CD14-positive monocyte (primary cell): Measurements from ENCODE around the gene IWS1. TPM values are rescaled to one million over a fixed set of nuclear protein-coding genes. Genes with fewer than 3 reads are reported as not detected.

ENCODE experiments used
- DNase-seq, 3 donors: peaks; one replicate each; pipeline ENCODE4 v3.0.0-alpha.2; 2011 to 2022
- H2AFZ ChIP-seq: 2 replicates; pipeline ENCODE4 v1.6.0; 2012; ENCODE audit warnings: mild to moderate bottlenecking, low read depth, low read length, inconsistent platforms; ENCODE audit not compliant: insufficient read depth, poor library complexity, severe bottlenecking
- H3K27ac ChIP-seq, 2 donors: 1 replicate in 1 of 2; 2 replicates in 1 of 2; pipeline ENCODE4 v1.5.1; 2012 to 2013; ENCODE audit warnings: low read length in 2 of 2, control low read depth in 1 of 2, inconsistent platforms in 1 of 2, low read depth in 1 of 2, mild to moderate bottlenecking in 1 of 2
- H3K27me3 ChIP-seq, 2 donors: one replicate each; pipeline versions ENCODE4 v1.6.0 to v1.6.1; 2011 to 2013; ENCODE audit warnings: low read length in 2 of 2; ENCODE audit not compliant: control insufficient read depth in 2 of 2, insufficient read depth in 2 of 2
- H3K36me3 ChIP-seq, 2 donors: replicated peaks in 1 of 2; 1 replicate in 1 of 2; 2 replicates in 1 of 2; pipeline versions ENCODE4 v1.5.1 to v1.6.1; 2012 to 2013; ENCODE audit warnings: low read length in 2 of 2, control low read depth in 1 of 2, inconsistent platforms in 1 of 2, mild to moderate bottlenecking in 1 of 2; ENCODE audit not compliant: insufficient read depth in 2 of 2, control insufficient read depth in 1 of 2
- H3K4me1 ChIP-seq, 2 donors: 1 replicate in 1 of 2; 2 replicates in 1 of 2; pipeline versions ENCODE4 v1.5.1 to v1.6.1; 2012 to 2013; ENCODE audit warnings: low read length in 2 of 2, control low read depth in 1 of 2, inconsistent platforms in 1 of 2, mild to moderate bottlenecking in 1 of 2, moderate library complexity in 1 of 2; ENCODE audit not compliant: insufficient read depth in 2 of 2, control insufficient read depth in 1 of 2
- H3K4me2 ChIP-seq: replicated peaks from 2 replicates; pipeline ENCODE3; 2012; ENCODE audit warnings: low read length, moderate library complexity, mild to moderate bottlenecking; ENCODE audit not compliant: poor library complexity, severe bottlenecking; ENCODE audit errors: extremely low read depth
- H3K4me3 ChIP-seq, 3 experiments: fragments of 200-600 bp in 1 of 3; sonication (generic) in 1 of 3; replicated peaks in 1 of 3; 1 replicate in 2 of 3; 2 replicates in 1 of 3; pipeline ENCODE4 v1.5.1; 2011 to 2013; ENCODE audit warnings: low read length in 3 of 3, mild to moderate bottlenecking in 3 of 3, control low read depth in 2 of 3, low read depth in 2 of 3, inconsistent platforms in 1 of 3, moderate library complexity in 1 of 3
- H3K79me2 ChIP-seq: 2 replicates; pipeline ENCODE4 v1.6.0; 2012; ENCODE audit warnings: mild to moderate bottlenecking, control low read depth, inconsistent platforms, low read length, moderate library complexity; ENCODE audit not compliant: insufficient read depth
- H3K9ac ChIP-seq: 2 replicates; pipeline ENCODE4 v1.6.0; 2017; ENCODE audit warnings: low read length, mild to moderate bottlenecking; ENCODE audit not compliant: insufficient read depth, poor library complexity, severe bottlenecking
- H3K9me3 ChIP-seq, 2 donors: replicated peaks in 1 of 2; 1 replicate in 1 of 2; 2 replicates in 1 of 2; pipeline versions ENCODE4 v1.5.1 to v1.6.1; 2012 to 2013; ENCODE audit warnings: low read length in 2 of 2, control low read depth in 1 of 2; ENCODE audit not compliant: control insufficient read depth in 1 of 2, insufficient read depth in 1 of 2
- H4K20me1 ChIP-seq: 2 replicates; pipeline ENCODE4 v1.6.0; 2012; ENCODE audit warnings: mild to moderate bottlenecking, low read length, control low read depth, moderate library complexity; ENCODE audit not compliant: insufficient read depth
- H3K27ac Mint-ChIP-seq, 7 donors: one replicate each; pipeline ENCODE4 v1.8.0; 2020; ENCODE audit warnings: mild to moderate bottlenecking in 7 of 7, mixed read lengths in 7 of 7, moderate library complexity in 6 of 7, inconsistent platforms in 2 of 7
- H3K27me3 Mint-ChIP-seq, 3 donors: one replicate each; pipeline ENCODE4 v1.8.0; 2021 to 2022; ENCODE audit warnings: low read depth in 3 of 3, mild to moderate bottlenecking in 3 of 3, mixed read lengths in 3 of 3, moderate library complexity in 3 of 3, inconsistent platforms in 1 of 3
- H3K36me3 Mint-ChIP-seq, 2 donors: one replicate each; pipeline ENCODE4 v1.8.0; 2020; ENCODE audit warnings: mixed read lengths in 2 of 2, inconsistent platforms in 1 of 2, mild to moderate bottlenecking in 1 of 2
- H3K4me1 Mint-ChIP-seq: one replicate; pipeline ENCODE4 v1.8.0; 2020; ENCODE audit warnings: mild to moderate bottlenecking, mixed read lengths
- H3K4me3 Mint-ChIP-seq, 2 donors: one replicate each; pipeline ENCODE4 v1.8.0; 2020; ENCODE audit warnings: mild to moderate bottlenecking in 2 of 2, mixed read lengths in 2 of 2, moderate library complexity in 1 of 2
- H3K9me3 Mint-ChIP-seq, 7 donors: one replicate each; pipeline ENCODE4 v1.8.0; 2020 to 2022; ENCODE audit warnings: mixed read lengths in 7 of 7, mild to moderate bottlenecking in 6 of 7, moderate library complexity in 6 of 7, inconsistent platforms in 2 of 7
- WGBS: methylation state at CpG from one replicate; pipeline ENCODE4 v1.1.5; 2013; ENCODE audit warnings: missing lambda C conversion rate; ENCODE audit not compliant: insufficient coverage; 5-methylcytosine and 5-hydroxymethylcytosine counted together
- intact Hi-C, 2 donors: fragments of 100-400 bp; cut with micrococcal nuclease; formaldehyde crosslinking; loops; one replicate each; pipeline versions ENCODE4 v1.15.0 to v1.15.1; 2023
- polyA plus RNA-seq, 3 donors: library from polyadenylated mRNA; depleted of rRNA in 1 of 3; unstranded in 2 of 3; stranded (reverse) in 1 of 3; fragments of 300-500 nt in 2 of 3; fragments of >200 nt in 1 of 3; fragmentation: Illumina TruSeq in 2 of 3; gene quantifications; 1 replicate in 2 of 3; 2 replicates in 1 of 3; pipeline ENCODE4 v1.2.3, GENCODE V29; 2012 to 2021
- TF ChIP-seq, protein P1 (sequence below): fragments of 200-600 bp; IDR thresholded peaks from one replicate; pipeline ENCODE4 v1.8.0; 2022; ENCODE audit warnings: antibody characterized with exemption, mild to moderate bottlenecking

IWS1 gene
- polyA plus RNA-seq, 3 donors, result 7.9 to 21.3 (median 15.6) TPM

DNA sequence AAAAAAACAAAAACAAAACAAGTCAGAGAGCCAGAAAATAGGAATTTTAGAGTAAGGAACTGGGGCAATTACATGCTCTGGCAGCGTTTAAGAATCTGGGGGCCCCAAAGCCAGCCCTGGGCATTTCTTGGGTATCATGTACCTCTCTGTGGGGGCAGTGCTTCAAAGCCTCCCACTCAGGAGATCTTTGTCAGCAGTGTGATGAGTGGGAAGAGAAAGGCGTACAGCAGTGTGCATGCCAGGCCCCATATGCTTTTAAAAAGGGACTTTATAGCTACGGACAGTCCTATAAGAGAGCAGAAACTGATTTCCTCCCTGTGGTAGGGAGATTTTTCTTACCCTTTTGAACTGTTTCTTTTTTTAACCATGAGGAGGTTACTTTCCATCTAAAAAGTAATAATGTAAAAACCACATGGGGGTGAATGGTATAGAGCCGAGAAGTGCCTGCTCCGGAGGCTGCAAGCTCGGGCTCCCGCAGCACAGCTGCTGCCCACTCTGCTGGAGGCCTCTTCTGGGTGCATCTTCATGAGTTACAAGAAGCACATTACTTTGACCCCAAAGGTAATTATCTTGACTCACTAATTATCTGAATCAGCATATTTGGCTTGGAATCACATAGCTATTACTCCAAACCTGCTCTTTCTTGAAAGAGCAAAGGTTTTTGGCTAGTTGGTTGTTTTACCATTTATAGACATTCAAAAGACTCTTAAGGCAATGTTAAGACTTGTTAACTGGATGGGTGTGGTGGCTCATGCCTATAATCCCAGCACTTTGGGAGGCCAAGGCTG lies 61.6 kb downstream of the IWS1 start:
- no peaks in the 10 kb centered on the region for H3K4me1 Mint-ChIP-seq
- Histone ChIP-seq H3K4me2 (no peak overlapping the region), H4K20me1 (no peaks in the 10 kb centered on the region), H3K27ac (no peak overlapping the region), H3K9me3 (no peaks in the 10 kb centered on the region), H3K4me1 (no peaks in the 10 kb centered on the region), H3K27me3 (no peaks in the 10 kb centered on the region), H3K4me3 (no peak overlapping the region), H3K9ac (no peak overlapping the region), H2AFZ (no peak overlapping the region), H3K79me2 (no peaks in the 10 kb centered on the region), H3K36me3 (peaks cover 2 to 21% of the 10 kb centered on the region in 2 donors)
- no peak for DNase-seq
- TF ChIP-seq, protein P1, sequence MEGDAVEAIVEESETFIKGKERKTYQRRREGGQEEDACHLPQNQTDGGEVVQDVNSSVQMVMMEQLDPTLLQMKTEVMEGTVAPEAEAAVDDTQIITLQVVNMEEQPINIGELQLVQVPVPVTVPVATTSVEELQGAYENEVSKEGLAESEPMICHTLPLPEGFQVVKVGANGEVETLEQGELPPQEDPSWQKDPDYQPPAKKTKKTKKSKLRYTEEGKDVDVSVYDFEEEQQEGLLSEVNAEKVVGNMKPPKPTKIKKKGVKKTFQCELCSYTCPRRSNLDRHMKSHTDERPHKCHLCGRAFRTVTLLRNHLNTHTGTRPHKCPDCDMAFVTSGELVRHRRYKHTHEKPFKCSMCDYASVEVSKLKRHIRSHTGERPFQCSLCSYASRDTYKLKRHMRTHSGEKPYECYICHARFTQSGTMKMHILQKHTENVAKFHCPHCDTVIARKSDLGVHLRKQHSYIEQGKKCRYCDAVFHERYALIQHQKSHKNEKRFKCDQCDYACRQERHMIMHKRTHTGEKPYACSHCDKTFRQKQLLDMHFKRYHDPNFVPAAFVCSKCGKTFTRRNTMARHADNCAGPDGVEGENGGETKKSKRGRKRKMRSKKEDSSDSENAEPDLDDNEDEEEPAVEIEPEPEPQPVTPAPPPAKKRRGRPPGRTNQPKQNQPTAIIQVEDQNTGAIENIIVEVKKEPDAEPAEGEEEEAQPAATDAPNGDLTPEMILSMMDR, result no peak
- WGBS, result 96% methylated on average over 4 of the region's 7 CpGs
- intact Hi-C loops, result no loop called here
- H3K27ac Mint-ChIP-seq, result no peak overlapping the region
- peaks cover 27 to 34% of the 10 kb centered on the region in 2 donors for H3K36me3 Mint-ChIP-seq
- H3K9me3 Mint-ChIP-seq, result no peaks in the 10 kb centered on the region
- no peak overlapping the region for H3K4me3 Mint-ChIP-seq
- H3K27me3 Mint-ChIP-seq, result peaks cover 0 to 3% (median 0%) of the 10 kb centered on the region in 3 donors

DNA sequence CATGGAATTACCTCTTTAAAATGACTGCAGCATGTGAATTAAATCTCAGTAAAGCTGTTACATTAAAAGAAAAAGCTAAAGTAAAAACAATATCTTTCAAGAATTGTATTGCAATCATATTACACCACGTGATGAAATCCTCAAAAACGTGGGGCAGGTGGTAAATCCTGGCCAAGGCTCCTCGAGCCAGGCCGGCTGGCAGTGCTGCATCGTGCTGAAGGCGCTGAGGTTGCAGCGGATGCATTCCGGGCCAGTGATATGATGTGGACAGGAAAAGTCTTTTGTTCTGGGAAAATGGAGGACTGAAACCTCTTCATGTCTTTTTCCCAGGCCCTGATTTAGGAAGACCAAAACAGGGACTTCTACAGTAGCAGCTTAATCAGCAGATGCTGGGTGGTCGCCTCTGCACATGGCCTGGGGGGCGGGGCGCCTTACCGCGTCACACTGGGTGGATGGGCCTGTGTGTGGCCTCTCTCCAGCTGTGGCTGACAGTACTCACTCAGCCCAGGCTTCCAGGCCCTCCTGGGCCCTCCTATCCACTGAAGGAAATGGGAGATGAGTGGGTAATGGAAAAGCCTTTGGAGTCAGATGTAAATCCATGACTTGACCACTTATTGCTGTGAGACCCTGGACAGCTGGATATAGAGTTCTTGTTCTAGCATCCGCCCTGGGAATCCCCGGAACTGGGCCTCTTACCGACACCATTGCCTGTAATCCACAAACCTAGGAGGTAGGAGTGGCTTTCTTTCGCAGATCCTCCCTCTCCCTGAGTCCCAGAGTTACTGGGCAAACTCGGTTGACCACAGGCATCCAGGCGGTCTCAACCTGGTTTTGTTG lies 62.9 kb downstream of the IWS1 start:
- 98% methylated on average over 5 of the region's 19 CpGs for WGBS
- no peaks in the 10 kb centered on the region for H3K4me1 ChIP-seq
- Mint-ChIP-seq H3K36me3 (peaks cover 17 to 26% of the 10 kb centered on the region in 2 donors), H3K27me3 (peaks cover 0 to 3% (median 0%) of the 10 kb centered on the region in 3 donors), H3K4me3 (no peak overlapping the region), H3K4me1 (no peaks in the 10 kb centered on the region), H3K27ac (no peak overlapping the region), H3K9me3 (no peaks in the 10 kb centered on the region)
- no peak overlapping the region for H3K4me2 ChIP-seq
- no peaks in the 10 kb centered on the region for H3K27me3 ChIP-seq
- no peak overlapping the region for H2AFZ ChIP-seq
- no peaks in the 10 kb centered on the region for H4K20me1 ChIP-seq
- H3K79me2 ChIP-seq, result no peaks in the 10 kb centered on the region
- DNase-seq, result no peak
- intact Hi-C loops, result no loop called here
- H3K36me3 ChIP-seq, result peaks cover 0 to 10% of the 10 kb centered on the region in 2 donors
- TF ChIP-seq, protein P1, result no peak
- H3K27ac ChIP-seq, result no peak overlapping the region
- H3K9ac ChIP-seq, result no peak overlapping the region
- H3K9me3 ChIP-seq, result no peaks in the 10 kb centered on the region
- no peak overlapping the region for H3K4me3 ChIP-seq
